ENCODE results near the gene LDAH. TPM values are rescaled to one million over a fixed set of nuclear protein-coding genes. Genes with fewer than 3 reads are reported as not detected.
A peak's percentile ranks its signal among the peaks of the same experiment; 100 is the strongest.

LDAH gene
- polyA plus RNA-seq, 2 of the 4 experiments (the other 2 are of a cell fraction): 29.6 to 42.4 TPM

- POLR2A ChIA-PET: interaction anchor here (0.6 to 1.4 kb wide), 2 partner anchors 16 to 219 kb away, joined by 3 read pairs; partner anchors contain the start of gene HS1BP3
- Histone ChIP-seq H3K4me3 (peak overlapping the region; percentile 58), H3K4me2 (peak overlapping the region; percentile 98), H3K27ac (peak overlapping the region; percentile 39 to 72; a peak in 4 of 6 replicates), H3K9me3 (no peaks in the 10 kb centered on the region), H3K4me1 (peaks cover 15% of the 10 kb centered on the region; the same call in 2 of the 3 replicates)
- TF ChIP-seq CTCF (IDR thresholded peaks at IDR 0.05): 0 out of 3 replicates have a peak, but pooled peaks have one; percentile 26
- no peak for TF ChIP-seq KDM5A (IDR thresholded peaks at IDR 0.05)
- 0 out of 3 replicates have a peak, but pooled peaks have one; percentile 3 for TF ChIP-seq SMC3 (IDR thresholded peaks at IDR 0.05)
- DNase-seq (ENCODE audit: low read depth in 1 of 2, low spot score in 1 of 2) (no peak), ATAC-seq (peak in 1 of 2 experiments; percentile 8; a peak in 4 of 6 replicates), FAIRE-seq (no peak)
- CTCF ChIA-PET: interaction anchor here (1.0 to 10.0 kb wide), 7 partner anchors 8 to 366 kb away, joined by 3 to 352 read pairs (median 7); partner anchors contain the start of gene HS1BP3
- WGBS (ENCODE audit: missing lambda C conversion rate): no CpG with 5 or more reads among the region's 62 CpGs
These were observed 155.8 kb downstream of the LDAH start for GRCh38 chr2:20667151-20667530.

GRCh38 chr2:20666304-20667150, 156.4 kb downstream of the LDAH start, which contains the start of gene GDF7:
TSS of gene GDF7 (plus strand) at chr2:20667144. CDS start at chr2:20667240, 96 bp downstream.
- Histone ChIP-seq H3K4me2 (peak within 1 kb of the TSS; percentile 98), H3K4me1 (peaks cover 15% of the 10 kb centered on the region; the same call in 2 of the 3 replicates), H3K4me3 (peak within 1 kb of the TSS; percentile 58), H3K27ac (peak within 1 kb of the TSS; percentile 39 to 72; a peak in 5 of 6 replicates), H3K9me3 (no peaks in the 10 kb centered on the region)
- POLR2A ChIA-PET: interaction anchor here (1.4 kb wide), 1 partner anchor 15 kb away, joined by 3 read pairs; the partner anchor contains the start of gene HS1BP3
- DNase-seq (ENCODE audit: low read depth in 1 of 2, low spot score in 1 of 2) (peak in 1 of 2 experiments; percentile 41), ATAC-seq (peak; percentile 7 to 44; a peak in 4 of 6 replicates), FAIRE-seq (no peak)
- WGBS (ENCODE audit: missing lambda C conversion rate): 7% methylated on average over 18 of the region's 86 CpGs
- CTCF ChIA-PET: interaction anchor here (0.9 to 10.0 kb wide), 9 partner anchors 8 to 366 kb away, joined by 3 to 352 read pairs (median 6); partner anchors contain the start of gene HS1BP3
- TF ChIP-seq GATA3 (IDR thresholded peaks at IDR 0.05; ENCODE audit: borderline replicate concordance) (no peak), HOXB13 (CRISPR knock-in tag; IDR thresholded peaks at IDR 0.05; ENCODE audit: low read depth) (no peak), MAZ (IDR thresholded peaks at IDR 0.05; ENCODE audit: borderline replicate concordance, low read depth, low read length) (no peak), MAX (IDR thresholded peaks at IDR 0.05) (peak; percentile 33; the same call in 1 of the 2 replicates), RNF2 (IDR thresholded peaks at IDR 0.05; ENCODE audit: borderline replicate concordance, low read depth) (peak; percentile 64; the same call in 1 of the 2 replicates), HMGXB4 (CRISPR knock-in tag; IDR thresholded peaks at IDR 0.05; ENCODE audit: borderline replicate concordance) (no peak), ZNF302 (CRISPR knock-in tag; IDR thresholded peaks at IDR 0.05) (no peak), CTCF (IDR thresholded peaks at IDR 0.05) (peak; percentile 56), CHD4 (IDR thresholded peaks at IDR 0.05; ENCODE audit: borderline replicate concordance) (no peak), NPAS2 (CRISPR knock-in tag; IDR thresholded peaks at IDR 0.05; ENCODE audit: borderline replicate concordance) (no peak), BHLHE40 (IDR thresholded peaks at IDR 0.05; ENCODE audit: low read depth, low read length) (no peak), PHF8 (IDR thresholded peaks at IDR 0.05; ENCODE audit: borderline replicate concordance, low read depth) (no peak), ELK1 (IDR thresholded peaks at IDR 0.05; ENCODE audit: low read depth, low read length) (no peak), JUNB (IDR thresholded peaks at IDR 0.05) (no peak), USF2 (IDR thresholded peaks at IDR 0.05) (no peak), PBX3 (IDR thresholded peaks at IDR 0.05) (no peak), SREBF2 (IDR thresholded peaks at IDR 0.05) (no peak), SMC3 (IDR thresholded peaks at IDR 0.05) (peak; percentile 48; the same call in 1 of the 3 replicates), RAD21 (conservative IDR thresholded peaks at IDR 0.05 in 1 of 2, IDR thresholded peaks at IDR 0.05 in 1 of 2) (0 out of 5 replicates have a peak, but pooled peaks of 1 of the 2 experiments have one; percentile 12), EHF (CRISPR knock-in tag; IDR thresholded peaks at IDR 0.05) (no peak), TP53 (CRISPR knock-in tag; IDR thresholded peaks at IDR 0.05) (no peak), KDM1A (IDR thresholded peaks at IDR 0.05; ENCODE audit: low read depth) (no peak), HDAC2 (IDR thresholded peaks at IDR 0.05) (peak; percentile 81; the same call in 1 of the 2 replicates)

Data from A549 (cell line).